ENCODE results near the gene CXCL12.

CXCL12 gene

DNA sequence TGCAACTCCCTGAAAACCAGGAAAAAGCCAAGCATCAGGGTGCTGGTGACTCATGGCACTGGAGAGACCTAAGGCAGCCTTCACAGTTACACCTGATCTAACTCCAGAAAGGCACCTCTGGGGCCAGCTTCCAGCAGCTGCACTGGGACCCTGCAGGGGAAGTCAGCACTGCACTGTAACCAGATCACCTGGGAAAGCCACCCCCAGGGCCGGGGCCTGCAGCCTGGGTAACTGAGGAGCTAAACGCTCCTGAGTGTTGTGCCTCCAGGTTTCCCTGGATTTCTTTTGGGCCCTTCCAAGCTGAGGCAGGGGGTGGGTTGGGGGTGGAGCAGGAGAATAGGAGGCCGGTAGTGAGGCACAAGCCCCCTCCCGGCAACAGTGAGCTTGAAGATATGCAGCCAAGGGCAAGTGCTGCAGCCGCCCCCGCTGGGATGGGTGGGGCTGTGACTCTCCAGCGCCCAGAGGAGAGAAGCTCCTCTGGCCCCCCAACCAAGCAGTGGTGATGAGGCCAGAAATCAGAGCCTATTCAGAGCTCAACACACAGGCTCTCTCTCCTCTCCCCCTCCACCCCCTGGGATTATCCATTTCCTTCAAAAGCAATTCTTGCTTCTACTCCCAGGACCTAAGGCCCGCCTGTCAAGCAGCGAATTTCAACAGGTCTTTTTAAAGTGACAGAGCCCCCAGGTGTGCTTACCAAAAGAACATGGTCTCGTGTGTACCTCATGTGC is 2.6 kb downstream of the CXCL12 start:
- TF ChIP-seq ELF4 (IDR thresholded peaks at IDR 0.05) = no peak
- no peak for TF ChIP-seq ARNT (IDR thresholded peaks at IDR 0.05)
- no peak for TF ChIP-seq TARDBP (IDR thresholded peaks at IDR 0.05)
- TF ChIP-seq LEF1 (IDR thresholded peaks at IDR 0.05; ENCODE audit: borderline replicate concordance) = no peak
- TF ChIP-seq NFRKB (IDR thresholded peaks at IDR 0.05) = no peak
- TF ChIP-seq ZNF384 (IDR thresholded peaks at IDR 0.05) = no peak
- no peak for TF ChIP-seq HDGF (IDR thresholded peaks at IDR 0.05; ENCODE audit: borderline replicate concordance)
- TF ChIP-seq FOXM1 (IDR thresholded peaks at IDR 0.05; ENCODE audit: borderline replicate concordance) = no peak
- TF ChIP-seq SP1 (IDR thresholded peaks at IDR 0.05) = no peak
- TF ChIP-seq, protein P1, sequence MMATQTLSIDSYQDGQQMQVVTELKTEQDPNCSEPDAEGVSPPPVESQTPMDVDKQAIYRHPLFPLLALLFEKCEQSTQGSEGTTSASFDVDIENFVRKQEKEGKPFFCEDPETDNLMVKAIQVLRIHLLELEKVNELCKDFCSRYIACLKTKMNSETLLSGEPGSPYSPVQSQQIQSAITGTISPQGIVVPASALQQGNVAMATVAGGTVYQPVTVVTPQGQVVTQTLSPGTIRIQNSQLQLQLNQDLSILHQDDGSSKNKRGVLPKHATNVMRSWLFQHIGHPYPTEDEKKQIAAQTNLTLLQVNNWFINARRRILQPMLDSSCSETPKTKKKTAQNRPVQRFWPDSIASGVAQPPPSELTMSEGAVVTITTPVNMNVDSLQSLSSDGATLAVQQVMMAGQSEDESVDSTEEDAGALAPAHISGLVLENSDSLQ (IDR thresholded peaks at IDR 0.05) = no peak
- TF ChIP-seq SUZ12 (IDR thresholded peaks at IDR 0.05) = no peak
- TF ChIP-seq L3MBTL2 (conservative IDR thresholded peaks at IDR 0.05) = no peak
- TF ChIP-seq FOXK2 (IDR thresholded peaks at IDR 0.05) = no peak
- TF ChIP-seq BHLHE40 (IDR thresholded peaks at IDR 0.05; ENCODE audit: borderline replicate concordance) = no peak
- ChIA-PET POLR2A (interaction anchor here (1.0 kb wide), 1 partner anchor 65 kb away, joined by 3 read pairs; no protein-coding TSS in a partner anchor), CTCF (interaction anchor here (0.8 to 1.1 kb wide), 2 partner anchors 12 to 71 kb away, joined by 4 to 5 read pairs; no protein-coding TSS in a partner anchor)
- DNase-seq (ENCODE audit: extremely low spot score) = no peak

DNA sequence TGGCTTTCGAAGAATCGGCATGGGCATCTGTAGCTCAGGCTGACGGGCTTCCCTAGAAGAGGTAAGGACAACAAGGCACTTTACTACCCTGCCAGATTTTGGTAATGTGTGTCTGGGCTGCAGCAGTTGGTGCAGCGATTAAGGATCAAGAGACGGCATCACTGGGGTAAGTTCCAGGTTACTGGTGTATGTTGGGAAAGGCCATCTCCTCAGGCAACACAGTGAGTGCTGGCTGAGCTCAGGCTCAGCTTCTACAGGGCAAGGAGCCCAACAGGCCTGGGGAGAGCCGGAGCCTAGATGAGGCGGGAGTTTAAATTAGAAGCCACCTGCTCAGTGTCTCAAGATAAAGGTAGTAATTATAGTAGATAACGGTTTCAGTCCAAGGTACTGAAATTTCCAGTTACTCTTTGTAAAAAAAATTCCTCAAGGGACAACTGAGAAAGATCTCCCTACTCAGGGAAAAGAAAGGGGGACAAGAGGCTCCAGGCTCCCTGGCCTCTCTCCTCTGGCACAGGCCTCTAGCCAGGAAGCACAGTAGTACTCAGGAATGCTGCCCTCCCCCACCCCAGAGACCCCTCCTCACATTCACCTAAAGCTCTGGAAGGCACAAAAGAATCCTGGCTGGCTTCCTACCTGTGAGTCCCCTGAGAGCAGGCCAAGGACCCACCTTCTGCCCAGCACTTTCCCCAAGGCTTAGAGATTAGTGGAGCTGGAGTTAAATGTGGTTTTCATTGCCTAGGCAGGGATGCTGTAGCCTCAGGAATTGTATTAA is 3.9 kb downstream of the CXCL12 start:
- TF ChIP-seq LEF1 (IDR thresholded peaks at IDR 0.05; ENCODE audit: borderline replicate concordance) = no peak
- TF ChIP-seq TARDBP (IDR thresholded peaks at IDR 0.05) = no peak
- no peak for TF ChIP-seq L3MBTL2 (conservative IDR thresholded peaks at IDR 0.05)
- TF ChIP-seq CTBP1 (IDR thresholded peaks at IDR 0.05; ENCODE audit: borderline replicate concordance) = no peak
- no peak for TF ChIP-seq FOXA1 (IDR thresholded peaks at IDR 0.05)
- no peak for TF ChIP-seq ARNT (IDR thresholded peaks at IDR 0.05)
- no peak for TF ChIP-seq HDGF (IDR thresholded peaks at IDR 0.05; ENCODE audit: borderline replicate concordance)
- no peak for TF ChIP-seq NFRKB (IDR thresholded peaks at IDR 0.05)
- TF ChIP-seq, protein P1 (IDR thresholded peaks at IDR 0.05) = no peak
- TF ChIP-seq BHLHE40 (IDR thresholded peaks at IDR 0.05; ENCODE audit: borderline replicate concordance) = no peak
- TF ChIP-seq FOXK2 (IDR thresholded peaks at IDR 0.05) = no peak
- no peak for TF ChIP-seq ZNF384 (IDR thresholded peaks at IDR 0.05)
- no peak for TF ChIP-seq ELF4 (IDR thresholded peaks at IDR 0.05)
- no peak for TF ChIP-seq SUZ12 (IDR thresholded peaks at IDR 0.05)
- TF ChIP-seq SP1 (IDR thresholded peaks at IDR 0.05) = no peak
- TF ChIP-seq FOXM1 (IDR thresholded peaks at IDR 0.05; ENCODE audit: borderline replicate concordance) = no peak
- no peak for DNase-seq (ENCODE audit: extremely low spot score)
- ChIA-PET POLR2A (no interaction called here), CTCF (no interaction called here)

- no peak for TF ChIP-seq ELF4 (IDR thresholded peaks at IDR 0.05)
- TF ChIP-seq FOXK2 (IDR thresholded peaks at IDR 0.05) = no peak
- TF ChIP-seq, protein P1 (IDR thresholded peaks at IDR 0.05) = no peak
- TF ChIP-seq ARNT (IDR thresholded peaks at IDR 0.05) = no peak
- TF ChIP-seq HDGF (IDR thresholded peaks at IDR 0.05; ENCODE audit: borderline replicate concordance) = no peak
- peak; percentile 39; the same call in 1 of the 2 replicates for TF ChIP-seq L3MBTL2 (conservative IDR thresholded peaks at IDR 0.05)
- no peak for DNase-seq (ENCODE audit: extremely low spot score)
- ChIA-PET POLR2A (no interaction called here), CTCF (no interaction called here)
These were observed 5.0 kb downstream of the CXCL12 start for GRCh38 chr10:44379907-44380306.

DNA sequence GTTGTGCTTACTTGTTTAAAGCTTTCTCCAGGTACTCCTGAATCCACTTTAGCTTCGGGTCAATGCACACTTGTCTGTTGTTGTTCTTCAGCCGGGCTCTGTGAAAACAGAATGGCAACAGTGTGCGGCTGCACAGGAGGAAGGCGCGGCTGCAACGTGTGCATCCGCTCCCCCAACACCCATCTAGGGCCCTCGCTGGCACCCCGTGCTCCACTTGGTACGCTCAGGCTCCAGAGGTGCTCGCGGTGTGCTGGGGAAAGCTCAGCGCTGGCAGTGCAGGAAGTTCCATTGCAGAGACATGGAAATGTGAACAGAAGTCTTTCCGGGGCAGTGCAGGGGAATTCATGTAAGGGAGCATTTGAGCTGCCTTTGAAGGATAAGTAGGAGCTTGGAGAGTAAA is 6.3 kb downstream of the CXCL12 start:
- ChIA-PET POLR2A (interaction anchor here (0.7 kb wide), 1 partner anchor 496 kb away, joined by 3 read pairs; no protein-coding TSS in a partner anchor), CTCF (interaction anchor here (0.6 kb wide), 1 partner anchor 1533 kb away, joined by 3 read pairs; no protein-coding TSS in a partner anchor)
- no peak for DNase-seq (ENCODE audit: extremely low spot score)
- TF ChIP-seq ARNT (IDR thresholded peaks at IDR 0.05) = no peak
- no peak for TF ChIP-seq ZNF384 (IDR thresholded peaks at IDR 0.05)
- TF ChIP-seq SUZ12 (IDR thresholded peaks at IDR 0.05) = no peak
- TF ChIP-seq SP1 (IDR thresholded peaks at IDR 0.05) = no peak
- no peak for TF ChIP-seq HDGF (IDR thresholded peaks at IDR 0.05; ENCODE audit: borderline replicate concordance)
- TF ChIP-seq FOXA1 (IDR thresholded peaks at IDR 0.05) = no peak
- TF ChIP-seq ELF4 (IDR thresholded peaks at IDR 0.05) = no peak
- no peak for TF ChIP-seq BHLHE40 (IDR thresholded peaks at IDR 0.05; ENCODE audit: borderline replicate concordance)
- no peak for TF ChIP-seq LEF1 (IDR thresholded peaks at IDR 0.05; ENCODE audit: borderline replicate concordance)
- TF ChIP-seq, protein P1 (IDR thresholded peaks at IDR 0.05) = no peak
- TF ChIP-seq L3MBTL2 (conservative IDR thresholded peaks at IDR 0.05) = no peak
- TF ChIP-seq NFRKB (IDR thresholded peaks at IDR 0.05) = no peak

Data from HEK293T (cell line).